Germinal center (tissue), 1 donor: ENCODE data around the gene TAF4B.
A peak's percentile ranks its signal among the peaks of the same experiment; 100 is the strongest.

Experiments used
- DNase-seq: peaks from one replicate; pipeline ENCODE4 v3.0.0; 2012; ENCODE audit warnings: mixed read lengths, low spot score

The TAF4B gene

DNA sequence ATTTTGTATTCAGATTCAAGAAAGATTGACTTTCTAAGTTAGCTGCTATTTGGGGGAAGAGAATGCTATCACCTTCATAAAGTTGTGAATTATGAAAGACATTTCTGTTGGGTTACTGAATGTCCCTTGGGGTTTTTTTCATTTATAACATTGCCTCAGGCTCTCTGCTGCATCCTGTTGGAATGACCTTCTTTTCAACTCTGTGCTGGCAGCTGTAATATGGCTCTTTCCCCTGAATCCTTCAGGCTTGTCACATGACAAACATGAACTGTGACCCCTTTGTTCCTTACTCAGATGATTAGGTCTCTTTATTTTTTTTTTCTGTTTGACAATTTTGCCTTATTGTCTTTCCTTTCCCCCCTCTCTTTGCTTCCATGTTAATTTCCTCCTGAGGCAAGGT, 159.8 kb downstream of the TAF4B start:
- DNase-seq: no peak

DNA sequence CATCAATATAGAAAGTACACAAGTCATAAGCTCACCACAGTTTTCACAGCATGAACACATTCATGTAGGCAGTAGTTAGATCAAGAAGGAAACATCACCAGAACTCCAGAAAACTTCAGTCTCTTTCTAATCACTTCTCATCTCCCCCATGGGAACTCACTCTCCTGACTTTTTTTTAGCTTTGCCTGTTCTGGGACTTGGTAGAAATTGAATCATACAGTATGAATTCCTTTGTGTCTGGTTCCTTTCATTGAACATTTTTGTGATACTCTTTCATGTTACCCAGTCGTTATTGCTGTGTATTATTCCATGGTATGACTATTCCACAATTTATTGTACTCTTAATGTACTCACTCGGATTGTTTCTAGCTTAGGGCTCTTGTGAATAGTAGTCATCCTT, 160.2 kb downstream of the TAF4B start:
- DNase-seq: no peak

DNA sequence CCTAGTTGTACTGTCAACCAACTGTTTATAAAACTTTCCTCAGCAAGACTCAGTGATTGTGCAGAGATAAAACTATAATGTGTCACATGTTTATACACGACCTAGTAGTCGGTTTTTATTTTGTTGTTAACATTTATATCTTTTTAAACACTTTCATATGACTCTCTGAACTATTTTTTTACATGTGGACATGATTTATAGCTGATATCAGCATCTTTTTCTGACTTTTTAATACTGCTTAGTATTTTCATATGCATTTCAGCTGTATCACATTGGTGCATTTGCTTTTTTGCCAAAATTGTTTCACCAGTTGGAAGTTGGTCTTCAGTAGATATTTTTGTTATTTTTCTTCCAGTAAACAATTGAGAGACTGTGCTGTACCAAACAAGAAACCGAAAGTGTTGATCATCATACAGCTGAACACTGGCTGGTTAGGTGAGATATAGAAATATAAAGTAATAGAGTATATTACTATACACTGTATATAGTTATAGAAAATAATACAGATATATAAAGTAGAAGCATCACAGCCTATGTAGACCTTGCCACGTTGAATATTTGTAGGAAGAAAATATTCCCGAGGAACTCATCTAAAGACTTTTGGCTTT, 167.9 kb downstream of the TAF4B start:
- no peak for DNase-seq

DNA sequence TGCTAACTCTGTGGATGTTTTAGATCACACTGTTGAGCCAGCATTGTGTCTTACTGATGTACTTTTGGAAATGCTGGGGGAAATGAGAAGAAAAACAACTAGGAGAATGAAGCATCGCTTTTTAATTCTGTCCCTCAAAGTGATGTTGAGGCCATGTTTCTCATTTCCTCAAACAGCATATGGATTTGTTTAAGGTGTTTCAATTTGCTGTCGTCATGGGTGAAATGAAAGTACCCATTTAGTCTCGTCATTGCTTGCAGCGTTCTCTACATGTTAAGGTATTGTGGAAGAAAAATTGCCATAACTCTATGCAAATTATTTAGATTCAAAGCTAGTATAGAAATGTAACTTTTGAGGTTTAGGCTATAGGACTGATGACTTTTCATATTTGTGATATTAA, 170.8 kb downstream of the TAF4B start:
- DNase-seq: no peak

DNA sequence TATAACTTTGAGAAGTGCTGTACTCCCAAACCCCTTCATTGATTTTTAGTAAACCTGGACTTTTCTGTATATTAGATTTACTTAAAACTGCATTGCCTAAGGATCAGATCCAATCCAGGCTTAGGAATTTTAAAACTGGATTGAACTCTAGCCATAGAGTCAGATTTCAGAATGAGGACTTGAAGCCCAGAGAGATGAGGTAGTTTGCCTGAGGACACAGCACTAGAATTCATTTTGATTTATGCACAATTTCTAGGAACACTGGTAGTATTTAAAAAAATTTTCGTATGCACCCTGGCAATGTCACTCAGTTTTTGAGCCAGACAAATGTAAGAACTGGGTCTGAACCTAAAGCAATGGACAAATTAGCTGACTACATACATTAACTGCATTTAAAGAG, 177.2 kb downstream of the TAF4B start:
- DNase-seq: no peak

DNA sequence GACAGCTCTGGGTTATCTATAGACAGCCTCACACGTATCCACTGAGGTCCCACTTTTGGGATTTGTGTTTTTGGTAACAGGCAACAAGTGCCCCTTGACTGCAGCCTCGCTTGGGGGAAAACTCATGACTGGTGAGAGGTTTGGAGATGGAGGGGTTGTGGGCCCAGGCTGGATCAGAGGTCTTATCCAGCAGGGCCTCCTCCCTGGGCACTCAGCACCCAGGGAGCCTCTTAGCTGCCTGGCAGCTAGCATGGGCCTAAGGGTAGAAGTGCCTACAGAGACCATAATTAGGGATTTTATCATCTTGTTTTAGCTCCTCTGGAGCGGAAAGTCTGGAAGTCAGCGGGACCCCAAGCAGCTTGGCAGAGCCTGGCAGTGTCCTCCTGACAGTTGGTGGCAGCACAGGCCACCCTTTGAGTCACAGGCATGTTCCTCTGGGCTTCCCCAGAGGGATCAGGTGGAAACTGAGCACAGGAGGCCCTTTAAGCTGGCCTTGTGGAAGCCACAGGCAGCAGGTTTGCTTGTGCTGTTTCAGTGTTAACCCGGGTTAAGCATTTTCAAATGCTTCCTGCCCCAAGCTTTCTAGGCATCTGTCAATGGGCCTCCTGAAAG, 179.1 kb downstream of the TAF4B start:
- DNase-seq: no peak

DNA sequence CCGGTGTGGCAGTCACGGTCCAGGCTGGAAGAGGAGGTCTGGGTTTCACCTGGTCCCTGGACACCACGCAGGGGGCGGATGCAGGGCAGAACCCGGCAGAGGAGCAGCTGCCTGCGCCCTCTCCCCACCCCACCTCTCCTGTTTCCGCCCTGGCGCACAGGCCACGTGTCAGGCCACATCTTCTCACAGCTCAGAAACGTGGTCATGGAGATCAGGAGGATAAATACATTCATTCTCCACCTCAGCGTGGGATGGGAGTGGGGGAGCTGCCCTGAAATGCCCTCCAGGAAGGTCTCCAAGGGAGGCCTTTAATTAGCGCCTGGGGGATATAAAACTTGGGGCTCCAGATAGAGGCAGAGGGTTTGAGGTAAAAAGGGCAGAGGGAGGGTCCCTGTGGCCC, 180.1 kb downstream of the TAF4B start:
- DNase-seq: no peak

DNA sequence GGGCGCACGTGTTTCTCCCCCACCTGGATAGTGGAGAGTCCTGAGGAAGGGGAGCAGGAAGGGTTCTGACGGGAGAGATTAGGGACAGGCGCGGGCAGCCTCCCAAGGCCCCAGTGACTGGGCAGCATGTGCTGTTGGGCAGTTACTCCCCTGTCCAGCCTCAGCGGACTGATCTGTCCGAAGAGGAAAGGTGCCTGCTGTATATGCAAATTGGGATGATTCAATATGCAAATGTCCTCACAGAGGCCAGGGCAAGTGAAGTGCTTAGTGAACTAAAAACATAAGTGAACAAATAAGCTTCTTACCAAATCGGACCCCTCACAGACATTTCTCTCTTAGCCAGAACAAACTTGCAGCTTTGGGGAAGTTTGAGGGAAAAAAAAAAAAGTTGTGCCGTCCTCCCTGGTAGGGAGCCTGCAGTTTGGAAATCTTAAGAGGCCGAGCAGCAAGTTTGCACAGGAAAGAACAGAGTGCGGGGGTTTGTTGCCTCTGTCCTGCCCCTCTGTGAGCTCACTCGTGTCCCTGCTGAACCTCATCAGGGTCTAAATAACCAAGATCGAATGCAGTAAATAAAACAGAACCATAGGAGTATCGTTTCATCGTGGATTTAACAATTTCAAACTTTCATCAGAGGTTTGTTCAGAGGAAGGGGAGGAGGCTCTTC, 180.7 kb downstream of the TAF4B start:
- DNase-seq: no peak

DNA sequence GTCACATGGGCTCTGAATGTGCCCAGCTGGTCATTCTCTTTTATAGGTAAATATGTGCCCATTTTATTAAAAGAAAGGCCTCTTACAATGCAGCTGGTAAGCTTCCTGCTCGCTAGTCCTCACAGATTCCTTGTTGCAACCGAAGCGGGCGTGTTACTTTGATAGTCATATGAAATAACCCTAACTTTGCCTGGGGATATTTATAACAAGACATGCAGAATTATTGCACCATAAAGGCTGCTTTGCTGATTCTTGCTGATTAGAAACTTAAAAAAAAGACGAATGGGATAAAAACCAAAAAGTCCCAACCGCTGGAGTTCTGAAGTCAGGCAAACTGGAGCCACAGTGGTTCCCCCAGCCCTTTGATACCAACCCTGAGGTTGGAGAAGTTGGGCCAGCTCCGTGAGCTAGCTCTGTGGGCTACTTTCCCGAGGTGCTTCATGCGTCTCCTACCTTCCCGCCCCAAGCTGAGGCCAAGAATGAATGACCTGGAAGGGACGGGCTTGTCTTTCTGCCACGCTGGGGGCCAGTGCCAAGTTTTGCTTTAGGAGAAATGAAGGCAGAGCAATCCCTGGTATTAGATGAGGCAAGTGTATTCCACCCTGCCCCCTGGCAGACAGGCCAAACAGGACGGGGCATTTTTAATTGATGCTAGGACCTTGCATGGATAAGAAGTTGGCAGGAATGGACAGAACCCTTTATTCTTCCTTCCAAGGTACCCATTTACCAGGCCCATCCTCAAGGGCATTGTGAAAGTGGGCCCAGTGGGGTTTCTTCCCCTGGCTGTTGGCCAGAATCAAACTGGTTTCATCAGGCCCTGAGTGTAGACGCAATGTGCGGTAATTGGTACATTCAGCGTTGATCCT, 181.7 kb downstream of the TAF4B start:
- no peak for DNase-seq

DNA sequence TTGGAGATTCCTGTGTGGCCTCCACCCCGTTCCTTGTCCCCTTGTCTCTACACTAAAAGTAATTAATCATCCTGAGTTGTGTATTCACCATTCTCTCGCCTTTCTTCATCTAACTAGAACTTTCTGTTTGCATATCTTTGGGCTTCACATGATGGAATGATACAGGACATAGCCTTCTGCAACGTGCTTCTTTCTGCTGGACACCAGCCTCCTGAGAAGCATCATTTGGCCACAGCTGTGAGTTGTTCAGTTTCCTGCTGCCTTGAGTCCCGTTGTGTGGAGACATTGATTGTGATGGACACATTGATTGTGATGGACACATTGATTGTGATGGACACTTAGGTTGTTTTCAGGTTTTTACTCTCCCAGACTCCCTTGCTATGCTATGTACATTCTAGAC, 182.8 kb downstream of the TAF4B start:
- DNase-seq: no peak

DNA sequence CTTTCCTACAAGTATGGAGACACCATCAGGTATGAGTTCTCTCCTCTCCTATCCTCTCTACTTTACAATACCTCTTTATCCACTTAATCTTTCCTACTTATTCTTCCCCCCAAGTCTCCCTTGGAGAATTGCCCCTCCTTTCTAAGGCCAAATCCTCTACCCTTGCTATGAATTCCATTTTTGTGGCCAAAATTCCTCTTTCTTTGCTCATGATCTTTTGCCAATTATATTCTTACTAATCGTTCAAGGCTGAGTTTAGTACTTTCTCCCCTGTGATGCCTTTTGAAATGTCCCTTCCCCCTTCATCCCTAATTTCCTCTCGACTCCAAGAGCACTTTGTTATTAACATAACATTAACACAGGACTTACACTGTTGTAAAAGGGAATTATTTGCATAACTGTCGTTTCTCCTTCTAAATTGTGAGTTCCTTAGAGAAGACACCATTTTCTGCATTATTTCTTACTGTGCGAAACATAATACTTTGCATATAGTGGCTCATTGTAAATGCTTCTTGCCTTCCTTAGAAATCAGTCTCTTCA, 188.7 kb downstream of the TAF4B start:
- DNase-seq: no peak

DNA sequence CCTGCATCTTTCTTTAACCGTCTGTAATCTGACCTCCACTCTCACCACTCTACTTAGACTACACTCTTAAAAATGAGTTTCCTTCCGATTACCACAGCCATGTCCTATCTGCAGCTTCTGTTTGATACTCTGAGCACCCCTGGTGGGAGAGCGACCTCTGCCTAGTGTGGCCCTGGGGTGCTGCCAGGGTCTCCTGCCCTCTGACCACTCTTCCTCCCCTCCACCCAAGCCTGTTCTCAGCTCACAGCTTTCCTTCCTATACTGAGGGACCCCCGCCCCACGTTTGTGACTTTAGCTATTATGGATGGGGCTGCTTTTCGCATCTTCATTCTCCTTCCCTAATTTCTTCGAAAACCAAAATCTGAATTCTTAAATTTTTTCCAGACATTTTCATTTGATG, 189.4 kb downstream of the TAF4B start:
- no peak for DNase-seq

DNA sequence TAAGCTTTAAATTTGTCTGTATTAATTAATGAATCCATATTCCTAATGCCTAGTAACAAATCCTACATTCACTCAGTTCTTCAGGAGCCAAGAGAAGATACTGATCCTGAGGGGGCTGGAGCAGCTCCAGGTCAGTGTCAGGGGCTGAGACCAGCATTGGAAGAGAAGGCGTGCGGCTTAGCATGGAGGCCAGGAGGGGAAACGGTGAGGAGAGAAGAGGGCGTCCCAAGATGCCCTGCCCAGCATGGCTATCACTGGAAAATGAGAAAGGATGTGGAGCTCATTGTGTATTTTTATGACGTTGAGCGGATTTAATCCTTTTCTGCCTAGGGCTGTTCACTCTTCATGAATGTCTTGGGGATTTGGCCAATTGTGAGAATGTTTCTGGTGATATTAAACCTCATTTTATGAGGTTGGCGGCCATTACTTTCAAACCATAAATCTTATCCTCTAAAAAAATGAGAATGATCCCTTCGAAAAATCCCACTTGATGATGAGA, 190.5 kb downstream of the TAF4B start:
- no peak for DNase-seq

DNA sequence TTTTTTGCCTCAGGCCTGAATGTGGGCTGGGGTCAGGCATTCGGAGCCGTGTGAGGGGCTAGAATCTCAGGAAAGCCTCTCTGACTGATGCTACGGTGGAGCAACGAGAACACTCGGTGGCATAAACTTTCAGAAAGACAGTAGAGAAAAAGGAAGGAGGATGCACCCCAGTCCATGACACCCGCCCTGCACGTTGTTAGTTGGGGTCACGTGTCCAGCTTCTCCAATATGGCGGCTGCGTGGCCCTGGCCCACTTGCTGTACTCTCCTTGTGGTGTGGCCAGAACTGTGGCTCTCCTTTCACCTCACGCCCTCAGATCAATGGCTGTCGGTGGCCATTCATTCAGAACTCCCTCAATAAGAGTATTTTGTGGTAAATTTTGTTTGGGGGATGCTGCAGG, 190.9 kb downstream of the TAF4B start:
- DNase-seq: no peak

DNA sequence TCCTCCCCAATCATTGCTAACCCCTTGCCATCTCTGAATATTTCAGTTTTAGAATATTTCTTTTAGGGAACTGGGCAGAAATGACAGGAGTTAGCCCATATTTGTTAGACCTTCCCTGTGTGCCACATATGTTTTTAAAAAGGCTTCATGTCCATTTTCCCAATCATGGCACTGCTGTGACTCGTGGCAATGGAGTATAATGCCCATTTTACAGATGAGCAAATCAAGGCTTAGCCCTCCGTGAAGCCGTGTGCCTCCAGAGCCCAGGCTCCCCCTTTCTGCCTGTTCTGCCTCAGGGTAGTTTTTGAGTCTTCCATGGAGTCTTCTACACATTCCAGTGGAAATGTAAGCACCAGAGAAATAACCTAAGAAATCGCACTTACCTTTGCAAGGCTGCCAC, 192.0 kb downstream of the TAF4B start:
- no peak for DNase-seq

DNA sequence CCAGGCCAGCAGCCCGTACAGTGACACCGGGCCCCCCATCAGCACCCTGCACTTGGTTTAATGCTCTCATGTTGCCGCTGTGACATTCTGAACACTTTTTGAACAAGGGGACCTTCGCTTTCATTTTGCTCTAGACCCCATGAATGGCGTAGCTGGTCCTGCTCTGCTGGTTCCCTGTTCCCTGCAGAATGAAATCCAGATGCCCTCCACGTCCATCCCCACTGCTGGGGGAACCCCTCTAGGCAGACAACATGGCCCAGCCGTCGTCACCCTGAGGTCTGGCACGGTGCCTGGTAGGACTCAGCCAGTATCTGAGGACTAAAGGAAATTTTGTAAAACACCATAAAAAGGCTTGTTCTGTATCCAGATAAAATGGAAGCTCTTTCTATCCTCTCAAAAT, 193.5 kb downstream of the TAF4B start:
- no peak for DNase-seq

DNA sequence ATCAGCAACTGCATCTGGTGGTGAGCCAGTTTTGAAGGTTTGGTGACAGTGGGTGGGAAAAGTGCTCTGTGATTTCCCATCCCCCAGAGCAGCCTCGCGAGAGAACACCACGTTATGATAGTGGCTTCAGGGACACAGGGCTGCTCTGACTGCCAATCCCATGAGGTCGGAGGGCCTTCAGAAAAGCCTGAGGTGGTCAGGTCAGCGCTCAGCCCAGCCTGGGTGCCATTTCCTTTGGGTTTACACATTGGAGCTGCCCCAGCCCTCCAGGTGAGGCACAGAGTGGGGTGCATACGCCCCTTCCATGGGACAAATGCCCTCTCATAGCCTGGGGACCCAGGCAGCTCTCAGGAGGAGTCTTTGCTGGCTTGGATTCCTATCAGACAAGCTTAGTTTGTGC, 195.3 kb downstream of the TAF4B start:
- no peak for DNase-seq

DNA sequence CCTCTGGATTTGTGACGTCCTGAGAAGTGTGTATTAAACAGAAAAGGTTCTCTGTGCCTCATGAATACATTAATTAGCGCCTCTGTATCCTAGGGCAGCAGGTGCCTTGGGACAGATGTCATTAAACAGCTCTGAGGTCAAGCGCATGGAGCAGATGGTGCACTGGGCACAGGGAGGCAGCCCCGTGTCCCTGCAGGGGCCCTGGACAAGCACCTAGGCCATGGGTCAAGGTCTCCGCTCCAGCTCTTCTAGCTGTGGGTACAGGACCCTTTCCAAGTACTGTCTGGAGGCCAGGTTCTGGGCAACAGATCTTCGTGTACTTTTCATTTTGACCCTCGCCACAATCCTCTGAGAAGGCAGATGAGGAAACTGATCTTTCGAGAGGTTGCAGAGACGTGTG, 195.7 kb downstream of the TAF4B start:
- no peak for DNase-seq

DNA sequence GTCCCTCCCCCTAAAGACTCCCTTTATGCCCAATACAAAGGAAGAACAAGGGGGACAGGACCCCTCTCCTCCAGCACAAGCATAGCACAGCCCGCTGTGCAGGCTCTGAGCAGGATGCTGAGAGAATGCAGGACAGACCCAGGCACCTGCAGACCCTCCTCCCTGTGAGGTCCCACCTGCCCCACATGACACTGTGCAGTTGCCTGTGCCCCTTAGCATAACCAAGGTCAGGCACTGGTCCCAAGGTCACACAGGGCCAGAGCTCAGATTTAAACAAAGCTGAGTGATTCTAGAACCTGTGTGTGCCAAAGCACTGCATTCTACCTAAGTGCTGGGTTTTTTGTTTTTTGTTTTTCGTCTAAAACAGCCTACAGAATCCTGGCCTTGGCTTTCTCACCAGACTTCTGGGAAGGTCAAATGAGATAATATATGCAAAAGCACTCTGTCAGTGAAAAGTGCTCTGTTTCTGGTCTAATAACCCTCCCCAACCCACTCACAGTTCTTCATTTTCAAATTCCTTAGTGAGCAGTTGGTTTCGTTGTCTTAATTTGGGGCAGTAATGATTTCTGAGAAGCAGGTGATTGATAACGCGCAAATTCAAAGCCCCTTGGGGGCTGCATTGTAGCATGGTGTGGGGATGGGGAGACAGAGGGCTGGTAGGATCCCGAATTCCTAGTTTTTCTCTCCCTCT, 196.4 kb downstream of the TAF4B start:
- peak; percentile 34 for DNase-seq

DNA sequence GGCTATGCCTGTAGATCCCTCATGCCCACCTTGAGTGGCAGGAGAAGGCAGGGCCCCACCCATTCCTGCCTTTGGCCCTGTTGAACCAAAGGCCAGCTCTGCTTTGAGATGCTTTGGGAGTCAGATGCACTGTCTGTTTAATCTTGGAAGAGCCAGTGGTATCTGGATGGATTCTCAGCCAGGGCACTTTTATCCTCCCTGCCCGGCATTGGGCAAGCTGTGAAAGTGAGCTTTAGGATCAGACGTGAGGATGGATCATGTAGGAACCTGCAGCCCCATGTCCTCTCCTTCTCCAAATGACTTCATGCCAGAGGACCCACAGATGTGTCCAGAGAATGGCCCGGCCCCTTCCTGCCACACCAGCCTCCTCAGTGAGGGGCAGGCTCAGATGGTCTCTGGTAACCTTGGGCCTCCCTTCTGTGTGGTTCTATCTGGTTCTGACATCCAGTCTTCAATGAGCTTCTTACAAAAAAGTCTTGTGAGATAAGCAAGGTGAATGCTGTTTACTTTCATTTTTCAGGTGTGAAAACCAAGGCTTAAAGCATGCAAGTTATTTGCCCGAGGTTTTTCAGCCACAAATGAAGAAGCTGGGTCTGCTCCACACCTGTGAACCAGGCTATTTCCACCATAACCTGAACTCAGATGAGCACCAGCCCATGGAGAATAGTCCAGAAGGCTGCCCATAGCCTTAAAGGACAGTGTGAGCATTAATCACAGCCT, 198.3 kb downstream of the TAF4B start:
- no peak for DNase-seq

DNA sequence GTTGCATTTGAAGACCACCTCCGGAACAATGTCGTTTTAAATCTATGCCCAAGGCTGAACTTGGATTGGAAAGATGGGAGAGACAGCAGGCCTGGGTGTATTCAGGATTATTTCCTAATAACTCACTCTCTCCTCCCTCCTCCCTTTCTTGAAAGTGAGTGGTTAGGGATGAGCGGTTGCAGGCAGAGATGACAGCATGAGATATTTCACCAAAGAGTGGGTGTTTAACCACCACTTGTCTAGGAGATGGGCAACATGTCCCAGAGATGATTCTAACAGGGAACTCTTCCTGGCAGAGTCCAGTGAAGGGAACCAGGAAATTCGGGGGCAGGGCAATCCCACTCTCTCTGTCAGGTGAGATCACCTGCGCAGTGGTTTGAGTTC, 198.9 kb downstream of the TAF4B start:
- DNase-seq: no peak
